Measurements from ENCODE around the gene TMEM156.

Gene TMEM156

DNA sequence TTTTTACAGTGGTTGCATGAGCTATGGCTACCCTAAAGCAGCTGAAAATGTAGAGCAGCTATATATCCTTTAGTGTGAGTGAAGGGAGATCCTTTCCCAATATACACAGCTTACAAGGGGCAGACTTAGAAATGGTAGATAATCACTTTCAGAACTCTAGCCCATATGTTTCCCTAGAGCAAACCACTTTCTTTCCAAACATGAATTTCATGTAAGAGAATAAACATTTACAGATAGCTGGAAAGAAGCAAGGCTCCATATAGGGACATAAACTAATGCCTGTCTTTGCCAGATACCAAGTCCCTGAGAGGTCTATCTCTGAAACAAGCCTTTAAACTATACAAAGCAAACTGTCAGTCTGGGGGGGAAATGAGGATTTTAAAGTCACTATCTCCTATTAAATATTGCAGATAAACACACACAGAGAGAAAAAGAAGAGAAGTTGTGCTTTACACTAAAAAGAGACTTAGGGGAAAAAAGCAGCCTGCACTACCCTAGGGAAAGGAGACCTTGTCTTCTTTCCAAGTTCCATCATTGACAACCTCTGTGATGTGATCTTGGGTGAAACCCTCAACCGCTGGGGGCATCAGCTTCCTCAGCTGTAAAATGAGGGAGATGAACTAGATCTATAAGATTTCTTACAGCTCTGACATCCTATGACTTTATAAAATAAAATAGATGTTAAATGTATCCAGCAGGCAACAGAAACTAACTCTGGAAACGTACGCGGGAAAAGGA, 73.6 kb downstream of the TMEM156 start:
- H3K36me3 ChIP-seq (ENCODE audit: low read length) = no peaks in the 10 kb centered on the region
- H2AFZ ChIP-seq (ENCODE audit: low read depth, low read length, severe bottlenecking) = no peak overlapping the region
- H3K27ac ChIP-seq (ENCODE audit: low read depth, low read length) = no peak overlapping the region
- H3K9ac ChIP-seq (ENCODE audit: low read length) = no peak overlapping the region
- no peaks in the 10 kb centered on the region for H3K9me2 ChIP-seq (replicated peaks; ENCODE audit: insufficient read depth, low read length)
- no peak overlapping the region for H3K4me2 ChIP-seq (ENCODE audit: low read depth, low read length, poor library complexity, severe bottlenecking)
- TF ChIP-seq, protein P1, sequence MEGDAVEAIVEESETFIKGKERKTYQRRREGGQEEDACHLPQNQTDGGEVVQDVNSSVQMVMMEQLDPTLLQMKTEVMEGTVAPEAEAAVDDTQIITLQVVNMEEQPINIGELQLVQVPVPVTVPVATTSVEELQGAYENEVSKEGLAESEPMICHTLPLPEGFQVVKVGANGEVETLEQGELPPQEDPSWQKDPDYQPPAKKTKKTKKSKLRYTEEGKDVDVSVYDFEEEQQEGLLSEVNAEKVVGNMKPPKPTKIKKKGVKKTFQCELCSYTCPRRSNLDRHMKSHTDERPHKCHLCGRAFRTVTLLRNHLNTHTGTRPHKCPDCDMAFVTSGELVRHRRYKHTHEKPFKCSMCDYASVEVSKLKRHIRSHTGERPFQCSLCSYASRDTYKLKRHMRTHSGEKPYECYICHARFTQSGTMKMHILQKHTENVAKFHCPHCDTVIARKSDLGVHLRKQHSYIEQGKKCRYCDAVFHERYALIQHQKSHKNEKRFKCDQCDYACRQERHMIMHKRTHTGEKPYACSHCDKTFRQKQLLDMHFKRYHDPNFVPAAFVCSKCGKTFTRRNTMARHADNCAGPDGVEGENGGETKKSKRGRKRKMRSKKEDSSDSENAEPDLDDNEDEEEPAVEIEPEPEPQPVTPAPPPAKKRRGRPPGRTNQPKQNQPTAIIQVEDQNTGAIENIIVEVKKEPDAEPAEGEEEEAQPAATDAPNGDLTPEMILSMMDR (IDR thresholded peaks at IDR 0.05; ENCODE audit: insufficient read depth, low read length, poor library complexity, severe bottlenecking) = no peak
- no peak for TF ChIP-seq EZH2phosphoT487 (conservative IDR thresholded peaks at IDR 0.05; ENCODE audit: low read length)
- H4K20me1 ChIP-seq (ENCODE audit: low read depth, low read length) = no peaks in the 10 kb centered on the region
- H3K4me3 ChIP-seq (ENCODE audit: insufficient read depth, low read length, poor library complexity, severe bottlenecking) = no peak overlapping the region
- H3K27me3 ChIP-seq (ENCODE audit: low read length) = no peaks in the 10 kb centered on the region
- no peaks in the 10 kb centered on the region for H3K79me2 ChIP-seq (ENCODE audit: insufficient read depth, low read length)
- no peaks in the 10 kb centered on the region for H3F3A ChIP-seq (ENCODE audit: insufficient read depth)
- H3K9me3 ChIP-seq (ENCODE audit: insufficient read depth, low read length) = no peaks in the 10 kb centered on the region; the same call in 1 of the 2 replicates

DNA sequence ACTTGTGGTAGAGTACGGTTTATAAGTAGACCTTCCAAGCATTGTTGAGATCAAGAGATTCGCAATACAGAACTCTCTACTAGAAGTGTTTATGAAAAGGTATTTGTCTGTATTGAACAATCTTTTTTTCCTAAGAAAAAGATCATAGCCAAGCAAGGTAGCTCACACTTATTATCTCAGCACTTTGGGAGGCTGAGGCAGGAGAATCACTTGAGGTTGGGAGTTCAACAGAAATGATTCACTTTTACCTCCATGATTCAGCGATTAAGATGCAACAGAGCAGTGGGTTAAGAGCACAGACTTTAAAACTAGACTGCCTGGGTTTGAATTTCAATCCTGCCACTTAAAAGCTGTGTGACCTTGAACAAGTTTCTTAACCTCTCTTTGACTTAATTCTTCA, 74.3 kb downstream of the TMEM156 start:
- Histone ChIP-seq H3F3A (ENCODE audit: insufficient read depth) (no peaks in the 10 kb centered on the region), H3K9me3 (ENCODE audit: insufficient read depth, low read length) (no peaks in the 10 kb centered on the region; the same call in 1 of the 2 replicates), H3K27ac (ENCODE audit: low read depth, low read length) (no peak overlapping the region), H3K79me2 (ENCODE audit: insufficient read depth, low read length) (no peaks in the 10 kb centered on the region), H3K9me2 (replicated peaks; ENCODE audit: insufficient read depth, low read length) (no peaks in the 10 kb centered on the region), H3K4me2 (ENCODE audit: low read depth, low read length, poor library complexity, severe bottlenecking) (no peak overlapping the region), H2AFZ (ENCODE audit: low read depth, low read length, severe bottlenecking) (no peak overlapping the region), H4K20me1 (ENCODE audit: low read depth, low read length) (no peaks in the 10 kb centered on the region), H3K27me3 (ENCODE audit: low read length) (no peaks in the 10 kb centered on the region), H3K36me3 (ENCODE audit: low read length) (no peaks in the 10 kb centered on the region), H3K4me3 (ENCODE audit: insufficient read depth, low read length, poor library complexity, severe bottlenecking) (no peak overlapping the region), H3K9ac (ENCODE audit: low read length) (no peak overlapping the region)
- TF ChIP-seq EZH2phosphoT487 (conservative IDR thresholded peaks at IDR 0.05; ENCODE audit: low read length) = no peak
- TF ChIP-seq, protein P1 (IDR thresholded peaks at IDR 0.05; ENCODE audit: insufficient read depth, low read length, poor library complexity, severe bottlenecking) = no peak

DNA sequence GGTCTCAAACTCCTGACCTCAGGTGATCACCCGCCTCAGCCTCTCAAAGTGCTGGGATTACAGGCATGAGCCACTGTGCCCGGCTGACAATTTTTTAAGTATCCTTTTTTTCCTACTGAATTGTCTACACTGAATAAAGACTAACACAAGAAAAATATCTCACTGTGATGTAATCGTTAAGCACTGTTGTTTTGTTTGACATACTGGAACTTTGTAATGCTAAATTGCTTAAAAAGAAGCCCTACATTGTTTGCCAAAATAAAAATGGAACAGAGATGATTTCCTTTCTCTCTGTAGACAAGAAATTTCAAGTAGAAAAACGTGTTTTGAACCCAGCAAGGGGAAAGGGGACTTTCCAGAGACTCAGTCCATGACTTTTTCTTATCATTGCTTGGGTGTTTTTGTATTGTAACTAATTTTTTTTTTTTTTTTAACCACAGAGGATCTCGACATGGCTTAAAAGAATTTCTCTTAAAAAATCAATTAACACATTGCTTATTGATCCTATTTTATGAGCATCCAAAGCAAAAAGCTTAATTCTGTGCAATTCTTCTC, 74.9 kb downstream of the TMEM156 start:
- Histone ChIP-seq H3K4me3 (ENCODE audit: insufficient read depth, low read length, poor library complexity, severe bottlenecking) (no peak overlapping the region), H3K9me2 (replicated peaks; ENCODE audit: insufficient read depth, low read length) (no peaks in the 10 kb centered on the region), H3K4me2 (ENCODE audit: low read depth, low read length, poor library complexity, severe bottlenecking) (no peak overlapping the region), H3K79me2 (ENCODE audit: insufficient read depth, low read length) (no peaks in the 10 kb centered on the region), H3K27ac (ENCODE audit: low read depth, low read length) (no peak overlapping the region), H3K9ac (ENCODE audit: low read length) (no peak overlapping the region), H3K36me3 (ENCODE audit: low read length) (no peaks in the 10 kb centered on the region), H2AFZ (ENCODE audit: low read depth, low read length, severe bottlenecking) (no peak overlapping the region), H3K27me3 (ENCODE audit: low read length) (no peaks in the 10 kb centered on the region), H3F3A (ENCODE audit: insufficient read depth) (no peaks in the 10 kb centered on the region), H3K9me3 (ENCODE audit: insufficient read depth, low read length) (no peaks in the 10 kb centered on the region; the same call in 1 of the 2 replicates), H4K20me1 (ENCODE audit: low read depth, low read length) (no peaks in the 10 kb centered on the region)
- no peak for TF ChIP-seq EZH2phosphoT487 (conservative IDR thresholded peaks at IDR 0.05; ENCODE audit: low read length)
- TF ChIP-seq, protein P1 (IDR thresholded peaks at IDR 0.05; ENCODE audit: insufficient read depth, low read length, poor library complexity, severe bottlenecking) = no peak

All from SU-DHL-6 (cell line).